Ureter (tissue), 1 donor: Measurements from ENCODE around the gene PSMA1. TPM values are rescaled to one million over a fixed set of nuclear protein-coding genes. Genes with fewer than 3 reads are reported as not detected.

ENCODE experiments used
- total RNA-seq: library from RNA; stranded (reverse); gene quantifications from one replicate; pipeline ENCODE4 v1.2.4, GENCODE V29; 2023
- donor health status: DM: yes; HTN: yes; CAD: no.

The PSMA1 gene
- total RNA-seq, 1 donor from 2014 or later = 138 TPM

Other genes starting within 250 kb of the PSMA1 start
- gene RRAS2, start 161.2 kb downstream of the PSMA1 start, total RNA-seq = 31.1 TPM
- 87.2 TPM for gene COPB1, start 20.6 kb downstream of the PSMA1 start, total RNA-seq
- gene PDE3B, start 123.4 kb upstream of the PSMA1 start, total RNA-seq = 35.9 TPM